ENCODE results near the gene CBLN2.

Gene CBLN2

DNA sequence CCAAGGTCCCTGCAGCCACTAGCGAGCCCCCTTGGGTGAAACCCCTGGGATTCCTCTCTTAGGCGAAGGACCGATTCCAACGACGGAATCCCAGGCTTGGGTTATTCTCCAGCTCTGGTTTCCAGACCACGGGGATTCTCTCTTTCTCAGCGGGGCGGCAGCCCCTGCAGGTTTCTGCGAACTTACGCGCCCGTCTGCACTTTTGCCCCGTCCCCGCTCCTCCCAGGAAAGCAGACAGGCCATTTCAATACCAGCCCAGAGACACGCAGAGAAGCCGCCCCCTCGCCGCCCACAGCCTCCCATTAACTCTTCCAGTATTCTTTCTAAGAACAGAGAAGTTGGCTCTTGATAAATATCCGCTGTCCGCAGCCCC, 1.2 kb downstream of the CBLN2 start:
- Histone ChIP-seq H3K27ac (ENCODE audit: low read length) (no peak overlapping the region), H3F3A (ENCODE audit: insufficient read depth, low read length) (no peaks in the 10 kb centered on the region; the same call in 1 of the 2 replicates), H3K9me2 (replicated peaks; ENCODE audit: insufficient read depth, low read length) (no peaks in the 10 kb centered on the region), H3K4me3 (ENCODE audit: low read length) (peak overlapping the region; percentile 91), H3K4me2 (ENCODE audit: low read depth, low read length) (peak overlapping the region; percentile 97), H3K36me3 (replicated peaks; ENCODE audit: insufficient read depth, low read length) (no peaks in the 10 kb centered on the region; the same call in 1 of the 2 replicates), H2AFZ (ENCODE audit: low read length) (peak overlapping the region; percentile 89), H3K79me2 (ENCODE audit: low read length) (no peaks in the 10 kb centered on the region), H3K9me3 (replicated peaks; ENCODE audit: insufficient read depth, low read length) (no peaks in the 10 kb centered on the region), H3K4me1 (ENCODE audit: low read length) (no peaks in the 10 kb centered on the region), H3K27me3 (replicated peaks; ENCODE audit: insufficient read depth, low read length) (no peaks in the 10 kb centered on the region), H4K20me1 (ENCODE audit: insufficient read depth, low read length) (no peaks in the 10 kb centered on the region), H3K9ac (ENCODE audit: low read length) (peak overlapping the region; percentile 44; the same call in 1 of the 2 replicates)
- peak; percentile 48 for DNase-seq
- no peak for TF ChIP-seq EZH2phosphoT487 (IDR thresholded peaks at IDR 0.05; ENCODE audit: low read length)
- TF ChIP-seq, protein P1, sequence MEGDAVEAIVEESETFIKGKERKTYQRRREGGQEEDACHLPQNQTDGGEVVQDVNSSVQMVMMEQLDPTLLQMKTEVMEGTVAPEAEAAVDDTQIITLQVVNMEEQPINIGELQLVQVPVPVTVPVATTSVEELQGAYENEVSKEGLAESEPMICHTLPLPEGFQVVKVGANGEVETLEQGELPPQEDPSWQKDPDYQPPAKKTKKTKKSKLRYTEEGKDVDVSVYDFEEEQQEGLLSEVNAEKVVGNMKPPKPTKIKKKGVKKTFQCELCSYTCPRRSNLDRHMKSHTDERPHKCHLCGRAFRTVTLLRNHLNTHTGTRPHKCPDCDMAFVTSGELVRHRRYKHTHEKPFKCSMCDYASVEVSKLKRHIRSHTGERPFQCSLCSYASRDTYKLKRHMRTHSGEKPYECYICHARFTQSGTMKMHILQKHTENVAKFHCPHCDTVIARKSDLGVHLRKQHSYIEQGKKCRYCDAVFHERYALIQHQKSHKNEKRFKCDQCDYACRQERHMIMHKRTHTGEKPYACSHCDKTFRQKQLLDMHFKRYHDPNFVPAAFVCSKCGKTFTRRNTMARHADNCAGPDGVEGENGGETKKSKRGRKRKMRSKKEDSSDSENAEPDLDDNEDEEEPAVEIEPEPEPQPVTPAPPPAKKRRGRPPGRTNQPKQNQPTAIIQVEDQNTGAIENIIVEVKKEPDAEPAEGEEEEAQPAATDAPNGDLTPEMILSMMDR (IDR thresholded peaks at IDR 0.05; ENCODE audit: low read length) = no peak
- no peak for TF ChIP-seq EZH2 (optimal IDR thresholded peaks at IDR 0.05; ENCODE audit: low read depth, low read length)

DNA sequence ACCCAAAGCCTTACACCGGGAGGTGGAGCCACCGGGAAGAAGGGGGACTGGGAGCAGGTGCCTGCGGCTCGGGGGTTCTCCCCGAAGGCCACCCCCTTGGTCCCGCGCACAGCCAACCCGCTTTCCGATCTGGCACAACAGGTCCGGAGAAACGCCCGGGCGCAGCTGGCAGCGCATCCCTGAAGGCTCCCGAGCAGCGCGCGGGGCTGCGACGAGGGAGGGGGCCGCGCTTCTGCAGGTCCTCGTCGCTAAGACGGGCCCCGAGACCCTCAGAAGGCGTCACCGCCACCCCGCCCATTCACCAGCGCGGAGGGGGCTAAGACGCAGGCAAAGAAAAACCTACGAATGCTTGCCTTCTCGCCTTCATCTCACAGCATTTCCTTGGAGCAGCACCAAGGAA, 1.8 kb downstream of the CBLN2 start:
- H3K27me3 ChIP-seq (replicated peaks; ENCODE audit: insufficient read depth, low read length) = no peaks in the 10 kb centered on the region
- TF ChIP-seq, protein P1 (IDR thresholded peaks at IDR 0.05; ENCODE audit: low read length) = no peak
- TF ChIP-seq EZH2 (optimal IDR thresholded peaks at IDR 0.05; ENCODE audit: low read depth, low read length) (no peak), EZH2phosphoT487 (IDR thresholded peaks at IDR 0.05; ENCODE audit: low read length) (no peak)

DNA sequence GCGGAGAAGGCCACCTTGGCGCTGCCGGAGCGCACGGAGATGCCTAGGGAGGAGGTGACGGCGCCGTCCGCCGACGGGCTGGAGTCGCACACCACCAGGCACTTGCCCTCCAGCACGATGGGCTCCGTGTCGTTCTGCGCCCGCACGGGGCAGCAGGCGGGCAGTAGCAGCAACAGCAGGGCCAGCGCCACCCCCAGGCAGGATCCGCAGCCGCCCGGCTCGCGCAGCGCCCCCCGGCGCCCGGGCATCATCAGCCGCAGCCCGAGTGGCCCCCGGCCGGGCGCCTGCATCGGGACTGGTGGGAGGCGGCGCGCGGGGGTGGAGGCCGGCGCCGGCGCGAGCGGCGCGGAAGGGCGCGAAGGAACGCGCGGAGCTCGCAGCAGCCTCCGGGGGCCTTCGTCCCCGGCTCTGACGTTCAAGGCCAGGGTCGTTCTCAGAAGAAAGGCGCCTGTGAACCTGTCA, 2.2 kb downstream of the CBLN2 start:
- no peaks in the 10 kb centered on the region for H3K9me2 ChIP-seq (replicated peaks; ENCODE audit: insufficient read depth, low read length)
- H3K4me1 ChIP-seq (ENCODE audit: low read length) = no peaks in the 10 kb centered on the region
- peak overlapping the region; percentile 89 for H2AFZ ChIP-seq (ENCODE audit: low read length)
- H3K36me3 ChIP-seq (replicated peaks; ENCODE audit: insufficient read depth, low read length) = no peaks in the 10 kb centered on the region; the same call in 1 of the 2 replicates
- no peaks in the 10 kb centered on the region; the same call in 1 of the 2 replicates for H3F3A ChIP-seq (ENCODE audit: insufficient read depth, low read length)
- no peak overlapping the region for H3K27ac ChIP-seq (ENCODE audit: low read length)
- no peaks in the 10 kb centered on the region for H3K9me3 ChIP-seq (replicated peaks; ENCODE audit: insufficient read depth, low read length)
- H3K27me3 ChIP-seq (replicated peaks; ENCODE audit: insufficient read depth, low read length) = no peaks in the 10 kb centered on the region
- H3K4me2 ChIP-seq (ENCODE audit: low read depth, low read length) = peak overlapping the region; percentile 97
- no peaks in the 10 kb centered on the region for H4K20me1 ChIP-seq (ENCODE audit: insufficient read depth, low read length)
- no peaks in the 10 kb centered on the region for H3K79me2 ChIP-seq (ENCODE audit: low read length)
- peak overlapping the region; percentile 44; the same call in 1 of the 2 replicates for H3K9ac ChIP-seq (ENCODE audit: low read length)
- no peak for TF ChIP-seq EZH2phosphoT487 (IDR thresholded peaks at IDR 0.05; ENCODE audit: low read length)
- TF ChIP-seq, protein P1 (IDR thresholded peaks at IDR 0.05; ENCODE audit: low read length) = peak; percentile 58
- H3K4me3 ChIP-seq (ENCODE audit: low read length) = peak overlapping the region; percentile 91
- peak; percentile 81 for DNase-seq

More for the DNA sequence above, 1.8 kb downstream of the CBLN2 start:
- H3F3A ChIP-seq (ENCODE audit: insufficient read depth, low read length) = no peaks in the 10 kb centered on the region; the same call in 1 of the 2 replicates
- peak overlapping the region; percentile 91 for H3K4me3 ChIP-seq (ENCODE audit: low read length)
- no peak overlapping the region for H3K27ac ChIP-seq (ENCODE audit: low read length)
- DNase-seq = peak; percentile 47
- peak overlapping the region; percentile 89 for H2AFZ ChIP-seq (ENCODE audit: low read length)
- no peaks in the 10 kb centered on the region for H3K9me2 ChIP-seq (replicated peaks; ENCODE audit: insufficient read depth, low read length)
- peak overlapping the region; percentile 44; the same call in 1 of the 2 replicates for H3K9ac ChIP-seq (ENCODE audit: low read length)
- H3K79me2 ChIP-seq (ENCODE audit: low read length) = no peaks in the 10 kb centered on the region
- H3K9me3 ChIP-seq (replicated peaks; ENCODE audit: insufficient read depth, low read length) = no peaks in the 10 kb centered on the region
- no peaks in the 10 kb centered on the region for H4K20me1 ChIP-seq (ENCODE audit: insufficient read depth, low read length)
- H3K4me1 ChIP-seq (ENCODE audit: low read length) = no peaks in the 10 kb centered on the region
- no peaks in the 10 kb centered on the region; the same call in 1 of the 2 replicates for H3K36me3 ChIP-seq (replicated peaks; ENCODE audit: insufficient read depth, low read length)
- peak overlapping the region; percentile 97 for H3K4me2 ChIP-seq (ENCODE audit: low read depth, low read length)
